ENCODE results near the gene ADCY1. TPM values are rescaled to one million over a fixed set of nuclear protein-coding genes. Genes with fewer than 3 reads are reported as not detected.
"Not testable (repeated sequence)": the region's sequence is repeated elsewhere in the genome, so short reads cannot be mapped to it uniquely, and the experiment has no call there.

Gene ADCY1
- total RNA-seq, 2 donors from 2014 or later, result 1.6 to 6.3 TPM

GRCh38 chr7:45726883-45727282 is 152.7 kb downstream of the ADCY1 start:
- H3K27me3 Mint-ChIP-seq, result no peaks in the 10 kb centered on the region
- H3K9me3 Mint-ChIP-seq, result no peaks in the 10 kb centered on the region
- peaks cover 80% of the 10 kb centered on the region for H3K36me3 Mint-ChIP-seq (ENCODE audit: low read depth)
- no peak overlapping the region for H3K4me3 Mint-ChIP-seq
- no peak overlapping the region for H3K27ac Mint-ChIP-seq
- ATAC-seq (replicated peaks), result no peak
- no peaks in the 10 kb centered on the region for H3K4me1 Mint-ChIP-seq

GRCh38 chr7:45731692-45732443 is 157.7 kb downstream of the ADCY1 start:
- H3K9me3 Mint-ChIP-seq; H3K27me3 Mint-ChIP-seq; ATAC-seq (replicated peaks); H3K4me3 Mint-ChIP-seq; H3K4me1 Mint-ChIP-seq; H3K27ac Mint-ChIP-seq: not testable (repeated sequence)
- peaks cover 59% of the 10 kb centered on the region for H3K36me3 Mint-ChIP-seq (ENCODE audit: low read depth)

GRCh38 chr7:45738920-45739319 is 164.8 kb downstream of the ADCY1 start:
- not testable (repeated sequence) for H3K27me3 Mint-ChIP-seq; H3K9me3 Mint-ChIP-seq; H3K4me1 Mint-ChIP-seq; H3K27ac Mint-ChIP-seq; H3K4me3 Mint-ChIP-seq; ATAC-seq (replicated peaks)
- H3K36me3 Mint-ChIP-seq (ENCODE audit: low read depth), result peaks cover 74% of the 10 kb centered on the region

- not testable (repeated sequence) for H3K27me3 Mint-ChIP-seq; H3K4me1 Mint-ChIP-seq; H3K27ac Mint-ChIP-seq; H3K9me3 Mint-ChIP-seq; ATAC-seq (replicated peaks); H3K4me3 Mint-ChIP-seq
- H3K36me3 Mint-ChIP-seq (ENCODE audit: low read depth), result peaks cover 87% of the 10 kb centered on the region
These were observed 166.4 kb downstream of the ADCY1 start for GRCh38 chr7:45740573-45740972.

GRCh38 chr7:45748976-45749375 is 174.8 kb downstream of the ADCY1 start:
- ATAC-seq (replicated peaks); H3K4me3 Mint-ChIP-seq; H3K27me3 Mint-ChIP-seq; H3K9me3 Mint-ChIP-seq; H3K27ac Mint-ChIP-seq; H3K4me1 Mint-ChIP-seq: not testable (repeated sequence)
- H3K36me3 Mint-ChIP-seq (ENCODE audit: low read depth), result peaks cover 80% of the 10 kb centered on the region

- H3K36me3 Mint-ChIP-seq (ENCODE audit: low read depth), result peaks cover 70% of the 10 kb centered on the region
- H3K27ac Mint-ChIP-seq; H3K27me3 Mint-ChIP-seq; H3K9me3 Mint-ChIP-seq; ATAC-seq (replicated peaks); H3K4me1 Mint-ChIP-seq; H3K4me3 Mint-ChIP-seq: not testable (repeated sequence)
These were observed 177.2 kb downstream of the ADCY1 start for GRCh38 chr7:45751352-45751751.

GRCh38 chr7:45756333-45756732 is 182.2 kb downstream of the ADCY1 start:
- not testable (repeated sequence) for ATAC-seq (replicated peaks); H3K4me3 Mint-ChIP-seq

GRCh38 chr7:45756757-45757156 is 182.6 kb downstream of the ADCY1 start:
- not testable (repeated sequence) for H3K4me3 Mint-ChIP-seq; H3K27ac Mint-ChIP-seq; H3K4me1 Mint-ChIP-seq; H3K27me3 Mint-ChIP-seq; ATAC-seq (replicated peaks); H3K9me3 Mint-ChIP-seq
- H3K36me3 Mint-ChIP-seq (ENCODE audit: low read depth), result peaks cover 47% of the 10 kb centered on the region

More at GRCh38 chr7:45756333-45756732, 182.2 kb downstream of the ADCY1 start:
- H3K9me3 Mint-ChIP-seq, H3K27ac Mint-ChIP-seq, H3K4me1 Mint-ChIP-seq, H3K27me3 Mint-ChIP-seq: not testable (repeated sequence)
- peaks cover 48% of the 10 kb centered on the region for H3K36me3 Mint-ChIP-seq (ENCODE audit: low read depth)

- H3K36me3 Mint-ChIP-seq (ENCODE audit: low read depth), result peaks cover 55% of the 10 kb centered on the region
- not testable (repeated sequence) for H3K9me3 Mint-ChIP-seq; ATAC-seq (replicated peaks); H3K4me1 Mint-ChIP-seq; H3K27ac Mint-ChIP-seq; H3K4me3 Mint-ChIP-seq; H3K27me3 Mint-ChIP-seq
These were observed 185.3 kb downstream of the ADCY1 start for GRCh38 chr7:45759464-45759863.

- not testable (repeated sequence) for H3K9me3 Mint-ChIP-seq; H3K27ac Mint-ChIP-seq; H3K4me1 Mint-ChIP-seq; ATAC-seq (replicated peaks); H3K27me3 Mint-ChIP-seq; H3K4me3 Mint-ChIP-seq
- H3K36me3 Mint-ChIP-seq (ENCODE audit: low read depth), result peaks cover 42% of the 10 kb centered on the region
These were observed 187.5 kb downstream of the ADCY1 start for GRCh38 chr7:45761545-45762205.

GRCh38 chr7:45762225-45762994 is 188.2 kb downstream of the ADCY1 start:
- not testable (repeated sequence) for H3K4me1 Mint-ChIP-seq; H3K4me3 Mint-ChIP-seq; ATAC-seq (replicated peaks); H3K27me3 Mint-ChIP-seq; H3K9me3 Mint-ChIP-seq
- peaks cover 35% of the 10 kb centered on the region for H3K36me3 Mint-ChIP-seq (ENCODE audit: low read depth)
- peak overlapping the region; percentile 31 for H3K27ac Mint-ChIP-seq

- not testable (repeated sequence) for H3K27me3 Mint-ChIP-seq, H3K9me3 Mint-ChIP-seq, H3K4me1 Mint-ChIP-seq
- Mint-ChIP-seq H3K4me3 (peak overlapping the region; percentile 86), H3K27ac (peak overlapping the region; percentile 96), H3K36me3 (ENCODE audit: low read depth) (peaks cover 12% of the 10 kb centered on the region)
- ATAC-seq (replicated peaks), result peak; percentile 100
These were observed 194.6 kb downstream of the ADCY1 start for GRCh38 chr7:45768516-45769394.

GRCh38 chr7:45769626-45770025 is 195.5 kb downstream of the ADCY1 start:
- Mint-ChIP-seq H3K4me3 (peak overlapping the region; percentile 86), H3K27ac (peak overlapping the region; percentile 96)
- not testable (repeated sequence) for H3K9me3 Mint-ChIP-seq; H3K36me3 Mint-ChIP-seq (ENCODE audit: low read depth); H3K27me3 Mint-ChIP-seq; ATAC-seq (replicated peaks); H3K4me1 Mint-ChIP-seq

Measured in activated T-helper 17 cell treated with anti-CD3 and anti-CD28 coated beads, Interleukin-2, amount 50 U/mL, for 72 hours (primary cell).